Raji (cell line): ENCODE measurements around the gene CDYL.

Experiments
- POLR2A ChIP-seq: IDR thresholded peaks from 2 replicates; pipeline ENCODE4 v1.6.1; 2011; ENCODE audit warnings: low read depth, low read length, control low read depth; ENCODE audit not compliant: insufficient read depth

CDYL gene

DNA sequence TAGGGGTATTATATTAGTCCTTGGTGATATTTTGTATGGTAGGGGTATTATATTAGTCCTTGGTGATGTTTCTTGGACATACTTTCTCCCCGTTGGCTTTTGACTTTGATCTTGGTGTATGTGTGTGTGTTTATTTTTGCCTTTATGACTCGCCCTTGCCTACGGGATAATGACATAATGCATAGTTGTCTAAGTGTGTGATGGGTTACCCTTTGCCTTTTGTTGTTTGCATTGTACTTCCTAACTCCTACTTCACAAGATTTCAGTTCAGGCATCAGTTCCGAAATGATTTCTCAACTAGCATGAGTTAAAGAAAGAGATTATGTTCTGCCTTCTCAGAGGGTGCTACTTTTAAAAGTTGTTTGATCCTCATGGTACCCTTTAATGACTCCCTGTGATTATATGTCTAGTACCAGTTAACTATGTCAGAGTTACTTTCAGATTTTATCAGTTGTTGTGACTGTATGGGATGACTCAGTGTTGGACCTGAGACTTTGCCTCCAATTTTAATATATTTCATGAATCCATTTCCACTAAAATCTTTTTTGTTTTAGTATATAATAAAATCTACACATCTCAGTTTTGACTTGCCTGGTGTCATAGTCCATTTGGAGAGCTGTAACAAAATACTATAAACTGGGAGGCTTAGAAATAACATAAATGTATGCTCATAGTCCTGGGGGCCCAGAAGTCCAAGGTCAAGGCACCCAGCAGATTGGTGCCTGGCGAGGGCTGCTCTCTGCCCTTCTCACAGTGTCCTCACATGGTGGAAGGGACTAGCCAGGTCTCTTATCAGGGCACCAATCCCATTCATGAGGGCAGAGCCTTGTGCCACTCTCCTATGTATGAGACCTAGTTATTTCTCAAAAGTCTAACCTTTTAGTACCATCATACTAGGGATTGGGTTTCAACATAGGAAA is 34.1 kb downstream of the CDYL start:
- no peak for TF ChIP-seq POLR2A

DNA sequence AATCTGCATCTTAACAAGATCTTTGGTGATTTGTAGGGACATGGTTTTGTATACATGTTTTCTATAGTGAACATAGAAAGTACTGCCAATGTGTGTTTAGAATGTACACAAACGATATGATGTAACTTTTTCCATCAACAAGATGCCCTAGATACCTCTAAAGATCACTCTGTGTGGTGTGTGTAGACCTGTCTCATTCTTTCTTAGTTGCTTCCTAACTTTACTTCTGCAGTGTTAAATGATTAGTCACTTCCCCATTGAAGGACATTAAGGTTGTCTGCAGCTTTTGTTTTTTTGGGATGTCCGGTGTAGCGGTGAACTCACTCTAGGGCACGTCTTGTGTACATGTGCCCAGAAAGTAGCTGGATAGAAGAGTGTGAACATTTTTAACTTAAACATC is 35.9 kb downstream of the CDYL start:
- no peak for TF ChIP-seq POLR2A

DNA sequence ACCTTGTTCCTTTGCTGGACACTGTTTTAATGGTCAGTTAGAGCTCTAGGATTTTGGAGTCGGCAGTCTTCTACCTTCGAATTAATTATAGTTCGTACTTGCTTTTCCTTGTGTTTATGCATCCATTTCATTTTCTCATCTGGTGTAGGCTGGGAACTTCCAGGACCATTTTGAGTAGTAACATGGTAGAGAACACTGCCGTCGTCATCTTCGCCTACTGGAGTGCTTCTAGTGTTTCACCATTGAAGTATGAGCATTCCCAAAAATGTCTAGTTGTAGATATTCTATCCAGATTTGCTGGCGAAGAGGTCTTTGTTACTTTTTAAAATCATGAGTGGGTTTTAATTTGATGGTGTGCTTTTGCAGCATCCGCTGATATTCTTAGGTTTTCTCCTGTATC is 36.9 kb downstream of the CDYL start:
- no peak for TF ChIP-seq POLR2A

DNA sequence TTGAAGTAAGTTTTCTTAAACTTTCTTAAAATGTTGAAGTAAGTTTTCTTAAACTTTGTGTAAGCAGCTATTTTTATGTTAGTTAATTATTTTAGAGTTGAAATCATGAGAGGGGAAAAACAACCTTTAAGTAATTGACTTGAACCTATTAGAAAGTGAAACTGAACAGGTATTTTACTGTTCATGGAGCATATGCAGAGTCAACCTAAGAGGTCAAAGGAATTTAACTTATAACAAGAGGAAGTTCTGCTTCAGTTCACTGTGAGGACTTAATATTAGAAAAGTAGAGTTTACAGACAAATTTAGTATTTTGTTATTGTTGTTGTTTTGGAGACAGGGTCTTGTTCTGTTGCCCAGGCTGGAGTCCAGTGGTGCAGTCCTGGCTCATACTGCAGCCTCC is 38.0 kb downstream of the CDYL start:
- no peak for TF ChIP-seq POLR2A

DNA sequence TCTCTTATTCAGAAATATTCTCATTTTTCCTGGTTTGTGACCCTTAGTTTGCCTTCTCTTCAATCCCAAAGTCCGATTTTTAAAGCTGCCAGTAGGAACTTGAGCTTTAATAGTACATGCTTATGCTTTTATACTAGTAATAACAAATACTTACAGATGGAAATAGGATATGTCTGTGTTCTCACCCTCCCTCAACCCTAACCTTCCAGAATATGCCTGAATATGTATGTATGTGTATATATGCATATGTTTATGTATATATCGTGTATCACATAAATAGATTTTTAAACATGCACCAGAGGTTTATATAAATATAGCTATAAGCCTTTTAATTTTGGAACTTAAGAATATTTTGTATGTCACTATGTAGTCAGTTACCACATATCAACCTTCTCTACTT is 38.8 kb downstream of the CDYL start:
- TF ChIP-seq POLR2A: no peak

DNA sequence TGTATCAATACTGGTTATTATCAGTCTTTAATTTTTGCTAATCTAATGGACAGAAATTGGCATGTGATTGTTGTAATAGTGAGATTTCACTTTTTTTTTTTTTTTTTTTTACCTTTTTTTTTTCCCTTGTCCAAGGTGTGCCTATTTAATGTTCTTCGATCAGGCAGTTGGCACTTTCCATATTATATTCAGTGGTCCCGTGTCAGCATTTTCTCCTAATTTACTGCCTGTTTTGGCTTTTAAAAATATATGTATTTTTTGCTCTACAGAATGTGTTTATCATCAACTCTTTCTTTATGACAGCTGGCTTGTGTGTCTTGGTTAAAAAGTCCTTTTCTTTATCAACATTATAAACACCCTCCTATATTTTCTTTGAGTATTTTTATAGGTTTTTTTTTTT is 39.4 kb downstream of the CDYL start:
- no peak for TF ChIP-seq POLR2A

DNA sequence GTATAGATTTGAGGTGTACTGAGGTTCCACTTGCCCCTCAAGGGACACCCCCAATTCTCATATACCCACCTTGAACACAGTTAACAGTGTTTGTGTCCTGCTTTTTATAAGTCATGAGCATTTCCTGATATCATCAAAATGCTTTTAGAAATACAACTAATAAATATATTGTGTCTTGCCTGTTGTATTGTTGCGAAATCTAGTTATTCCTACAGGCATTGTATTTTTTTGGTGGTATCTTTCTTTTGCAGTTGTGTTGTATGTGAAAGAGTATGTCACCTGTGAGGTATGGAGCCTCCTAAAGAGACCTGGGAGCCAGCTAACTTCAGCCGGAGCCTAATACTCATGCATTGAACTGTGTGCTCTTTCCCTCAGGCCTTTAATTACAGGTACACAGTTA is 40.7 kb downstream of the CDYL start:
- no peak for TF ChIP-seq POLR2A

DNA sequence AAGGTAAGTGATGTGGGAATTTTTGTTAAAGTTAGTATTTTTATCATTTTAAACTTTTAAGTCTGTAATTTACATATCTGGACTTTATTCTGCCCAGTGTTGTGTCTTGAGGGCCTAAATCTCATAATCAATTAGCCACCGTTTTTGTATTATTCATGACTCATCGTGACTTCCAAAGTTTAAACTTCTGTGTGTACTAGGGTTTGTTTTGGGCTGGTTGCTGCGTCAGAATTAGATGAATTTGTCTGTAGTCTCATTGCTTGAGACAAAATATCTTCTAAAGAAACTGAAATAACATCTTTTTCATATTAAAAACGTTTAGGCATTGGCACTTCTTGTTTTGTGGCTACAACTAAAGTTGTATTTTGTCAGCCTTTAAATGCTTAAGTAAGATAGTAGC is 41.3 kb downstream of the CDYL start:
- TF ChIP-seq POLR2A: no peak

DNA sequence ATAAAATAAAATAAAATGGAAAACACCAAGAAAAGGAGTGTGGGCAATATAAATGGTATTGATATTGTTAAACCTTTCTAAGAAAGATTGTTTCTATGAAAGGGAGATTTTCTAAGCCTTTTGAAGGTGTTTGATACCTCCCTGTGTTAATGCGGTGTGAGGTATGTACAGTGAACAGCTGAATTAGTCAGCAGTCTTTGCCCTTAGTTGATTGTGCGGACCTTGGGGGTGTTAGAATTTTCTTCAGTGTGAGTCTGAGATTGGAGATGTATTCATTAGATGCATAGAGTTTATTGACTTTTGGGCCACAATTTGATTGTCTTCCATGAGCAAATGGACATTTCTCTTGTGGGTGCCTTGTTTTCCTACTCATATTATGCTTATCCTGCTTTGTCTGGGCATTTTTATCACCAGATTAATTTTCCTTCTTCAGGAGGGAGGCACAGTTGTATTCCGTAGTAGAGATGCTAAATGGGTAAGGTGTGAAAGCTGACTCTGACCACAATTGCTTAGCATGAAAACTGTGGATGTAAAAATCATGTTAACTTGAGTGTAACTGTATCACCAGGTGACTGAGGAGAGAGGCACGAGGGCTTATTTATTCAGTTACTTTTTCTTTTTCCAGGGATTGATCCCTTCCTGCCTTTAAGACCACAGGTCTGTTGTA is 42.2 kb downstream of the CDYL start:
- TF ChIP-seq POLR2A: no peak

DNA sequence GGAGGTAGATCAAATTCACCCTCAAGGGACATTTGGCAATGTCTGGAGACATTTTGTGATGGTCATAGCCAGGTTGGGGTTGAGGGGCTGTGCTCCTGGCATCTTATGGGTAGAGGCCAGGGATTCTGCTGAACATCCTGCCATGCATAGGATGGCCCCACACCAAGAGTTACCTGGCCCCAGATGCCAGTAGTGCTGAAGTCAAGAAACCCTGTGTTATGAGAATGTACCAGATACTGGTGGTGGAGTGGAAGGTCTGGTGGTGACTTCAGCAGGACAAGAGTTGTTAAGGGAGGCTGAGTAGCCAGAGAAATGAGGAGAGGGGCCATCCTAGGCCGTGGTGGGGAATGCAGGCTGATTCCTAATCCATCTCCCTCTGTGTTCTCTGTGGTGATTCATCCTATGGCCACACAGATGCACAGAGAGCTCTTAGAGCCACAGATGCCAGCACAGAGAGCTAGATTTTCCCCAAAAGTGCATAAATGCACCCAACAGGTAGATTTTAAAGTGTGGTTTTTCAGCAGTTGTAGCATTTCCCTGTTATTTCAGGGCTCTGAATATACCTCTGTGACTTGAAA is 43.6 kb downstream of the CDYL start:
- TF ChIP-seq POLR2A: no peak

DNA sequence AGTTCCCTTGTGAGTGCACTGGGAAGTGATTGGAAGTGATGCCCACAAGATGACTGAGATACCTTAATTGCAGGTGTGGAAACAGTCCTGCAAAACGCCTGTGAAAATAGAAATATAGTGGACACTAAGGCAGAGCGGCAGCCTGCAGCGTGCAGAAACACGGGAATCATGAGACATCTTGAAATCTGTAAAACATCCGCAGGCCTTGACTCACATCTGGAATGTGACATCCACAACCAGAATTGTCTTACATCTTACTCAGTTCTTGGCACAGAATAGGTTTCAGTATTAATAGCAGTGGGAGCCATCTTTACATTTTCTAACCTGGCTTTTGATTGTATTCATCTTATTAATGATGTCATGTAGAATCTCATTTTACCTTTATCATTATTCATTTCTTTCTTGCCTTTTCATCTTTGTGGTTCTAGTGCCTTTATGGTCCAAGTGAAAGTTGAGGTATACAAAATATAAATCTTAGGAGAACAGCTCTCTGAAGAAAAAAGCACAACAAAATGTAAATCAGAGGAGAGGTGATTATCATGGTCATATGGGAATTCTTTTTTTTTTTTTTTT is 44.6 kb downstream of the CDYL start:
- no peak for TF ChIP-seq POLR2A

DNA sequence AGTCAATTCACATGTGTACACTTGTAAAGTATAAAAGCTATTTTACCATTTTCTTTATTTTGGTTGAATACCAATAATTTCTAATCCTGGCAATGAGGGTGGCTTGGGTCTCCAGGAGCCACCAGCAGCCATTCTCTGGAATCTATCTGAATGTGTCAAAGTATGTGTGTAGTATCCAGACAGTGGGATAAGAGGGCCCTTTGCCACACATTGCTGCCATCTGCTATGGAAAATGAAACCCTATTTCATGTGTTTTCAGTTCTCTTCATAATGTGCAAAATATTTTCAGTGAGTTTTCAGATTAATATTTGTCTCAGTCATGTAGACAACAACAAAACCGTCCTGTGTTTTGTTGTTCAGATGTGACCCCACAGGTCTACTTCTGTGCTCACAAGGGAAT is 46.3 kb downstream of the CDYL start:
- TF ChIP-seq POLR2A: no peak

DNA sequence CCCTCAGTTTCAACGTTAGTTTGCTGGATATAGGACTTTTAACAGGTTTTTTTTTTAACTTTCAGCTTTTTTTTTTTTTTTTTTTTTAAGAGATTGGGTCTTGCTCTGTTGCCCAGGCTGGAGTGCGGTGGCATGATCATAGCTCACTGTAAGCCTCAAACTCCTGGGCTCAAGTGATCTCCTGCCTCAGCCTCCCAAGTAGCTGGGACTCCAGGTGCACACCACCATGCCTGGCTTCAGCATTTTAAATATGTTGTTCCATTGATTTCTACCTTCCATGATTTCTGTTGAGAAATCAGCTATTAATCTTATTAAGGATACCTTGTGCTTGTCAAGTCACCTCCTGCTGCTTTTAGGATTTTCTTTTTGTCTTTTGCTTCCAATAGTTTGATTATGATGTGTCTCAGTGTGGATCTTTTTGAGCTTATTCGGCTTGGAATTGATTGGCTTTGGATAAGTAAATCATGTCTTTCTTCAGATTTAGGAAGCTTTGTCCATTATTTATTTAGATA is 52.0 kb downstream of the CDYL start:
- no peak for TF ChIP-seq POLR2A

DNA sequence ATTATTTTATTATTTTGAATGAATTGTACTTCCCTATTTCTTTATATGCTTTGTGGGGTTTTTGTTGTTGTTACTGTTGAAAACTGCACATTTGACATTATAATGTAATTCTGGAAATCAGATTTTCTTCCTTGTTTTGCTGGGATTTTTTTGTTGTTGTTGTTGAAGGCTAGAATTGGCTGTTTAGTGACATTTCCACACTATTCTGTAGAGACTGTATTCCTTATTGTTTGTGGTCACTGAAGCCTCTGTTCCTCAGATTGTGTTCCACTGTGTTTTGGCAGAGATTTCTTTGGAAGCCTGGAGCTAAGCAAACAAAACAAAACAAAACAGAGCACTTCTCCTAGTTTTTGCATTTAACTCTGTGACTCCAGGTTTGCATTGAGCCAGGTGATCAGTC is 52.9 kb downstream of the CDYL start:
- TF ChIP-seq POLR2A: no peak

DNA sequence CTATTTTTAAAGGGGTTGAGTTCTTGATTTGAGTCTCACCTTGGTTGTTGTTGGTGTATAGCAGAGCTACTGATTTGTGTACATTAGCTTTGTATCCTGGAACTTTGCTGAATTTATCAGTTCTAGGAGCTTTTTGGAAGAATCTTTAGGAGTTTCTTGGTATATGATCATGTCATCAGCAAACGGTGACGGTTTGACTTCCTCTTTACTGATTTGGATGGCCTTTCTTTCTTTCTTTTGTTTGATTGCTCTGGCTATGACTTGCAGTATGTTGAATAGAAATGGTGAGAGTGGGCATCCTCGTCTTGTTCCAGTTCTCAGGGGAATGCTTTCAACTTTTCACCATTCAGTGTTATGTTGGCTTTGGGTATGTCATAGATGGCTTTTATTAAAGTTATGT is 64.0 kb downstream of the CDYL start:
- TF ChIP-seq POLR2A: no peak
